OCI-LY3 (cell line): ENCODE measurements around the gene IL13RA1.
"Not testable (repeated sequence)": the region's sequence is repeated elsewhere in the genome, so short reads cannot be mapped to it uniquely, and the experiment has no call there.

Source experiments
- EZH2phosphoT487 ChIP-seq: fragments of 200-600 bp; shearing (Covaris generic); IDR thresholded peaks from 2 replicates; pipeline ENCODE4 v1.6.1; 2018; ENCODE audit warnings: antibody characterized with exemption, mixed run types, low read depth
- TF ChIP-seq, protein P1 (sequence below): fragments of 200-600, 300-600 bp; sonication (generic); IDR thresholded peaks from 2 replicates; pipeline ENCODE4 v1.5.1; 2014; ENCODE audit warnings: antibody characterized with exemption, low read length, low read depth

- TF ChIP-seq, protein P1, sequence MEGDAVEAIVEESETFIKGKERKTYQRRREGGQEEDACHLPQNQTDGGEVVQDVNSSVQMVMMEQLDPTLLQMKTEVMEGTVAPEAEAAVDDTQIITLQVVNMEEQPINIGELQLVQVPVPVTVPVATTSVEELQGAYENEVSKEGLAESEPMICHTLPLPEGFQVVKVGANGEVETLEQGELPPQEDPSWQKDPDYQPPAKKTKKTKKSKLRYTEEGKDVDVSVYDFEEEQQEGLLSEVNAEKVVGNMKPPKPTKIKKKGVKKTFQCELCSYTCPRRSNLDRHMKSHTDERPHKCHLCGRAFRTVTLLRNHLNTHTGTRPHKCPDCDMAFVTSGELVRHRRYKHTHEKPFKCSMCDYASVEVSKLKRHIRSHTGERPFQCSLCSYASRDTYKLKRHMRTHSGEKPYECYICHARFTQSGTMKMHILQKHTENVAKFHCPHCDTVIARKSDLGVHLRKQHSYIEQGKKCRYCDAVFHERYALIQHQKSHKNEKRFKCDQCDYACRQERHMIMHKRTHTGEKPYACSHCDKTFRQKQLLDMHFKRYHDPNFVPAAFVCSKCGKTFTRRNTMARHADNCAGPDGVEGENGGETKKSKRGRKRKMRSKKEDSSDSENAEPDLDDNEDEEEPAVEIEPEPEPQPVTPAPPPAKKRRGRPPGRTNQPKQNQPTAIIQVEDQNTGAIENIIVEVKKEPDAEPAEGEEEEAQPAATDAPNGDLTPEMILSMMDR: not testable (repeated sequence)
- not testable (repeated sequence) for TF ChIP-seq EZH2phosphoT487
Observed at GRCh38 chrX:118715917-118716316, 11.5 kb upstream of the IL13RA1 start.
